OCI-LY7 (cell line): ENCODE data around the gene LUM. TPM values are rescaled to one million over a fixed set of nuclear protein-coding genes. Genes with fewer than 3 reads are reported as not detected.

ENCODE experiments used
- BruUV-seq: library from RNA; stranded (reverse); fragments of 400-500 nt; replicated peaks from 2 replicates; lab custom pipeline; 2021; lab: Mats Ljungman, UMichigan
- CTCF ChIA-PET: fragments of 300-600 bp; sonication (Branson Sonifier 250); formaldehyde crosslinking; loops from one replicate; lab custom pipeline; 2022; ENCODE audit warnings: antibody characterized with exemption; ENCODE audit not compliant: unreplicated experiment; lab: Charles Lee
- POLR2A ChIA-PET: fragments of 300-600 bp; sonication (Branson Sonifier 250); formaldehyde crosslinking; loops from one replicate; lab custom pipeline; 2022; ENCODE audit warnings: antibody characterized with exemption; lab: Charles Lee
- DNase-seq: peaks from one replicate; pipeline ENCODE4 v3.0.0-alpha.2; 2015; ENCODE audit warnings: low spot score
- H2AFZ ChIP-seq: fragments of 200-600 bp; sonication (generic), shearing (Covaris generic); 2 replicates; pipeline ENCODE4 v1.6.1; 2014; ENCODE audit warnings: mild to moderate bottlenecking, antibody characterized with exemption, low read length, moderate library complexity
- H3K27ac ChIP-seq: fragments of 200-600 bp; sonication (generic); 2 replicates; pipeline ENCODE4 v1.5.1; 2014; ENCODE audit warnings: mixed run types, low read depth, mild to moderate bottlenecking, moderate library complexity, low read length, inconsistent platforms; ENCODE audit not compliant: poor library complexity, severe bottlenecking
- H3K36me3 ChIP-seq: fragments of 200-600 bp; sonication (generic); 2 replicates; pipeline ENCODE4 v1.6.1; 2014; ENCODE audit warnings: mild to moderate bottlenecking, antibody characterized with exemption, low read length, moderate library complexity, mixed read lengths; ENCODE audit not compliant: insufficient read depth
- H3K4me1 ChIP-seq: fragments of 200-600 bp; sonication (generic); 2 replicates; pipeline ENCODE4 v1.5.1; 2014; ENCODE audit warnings: mild to moderate bottlenecking, low read length; ENCODE audit not compliant: insufficient read depth, poor library complexity, severe bottlenecking
- H3K4me2 ChIP-seq: fragments of 200-600 bp; sonication (generic); 2 replicates; pipeline ENCODE4 v1.6.1; 2014; ENCODE audit warnings: mild to moderate bottlenecking, low read length
- H3K4me3 ChIP-seq: fragments of 200-600 bp; sonication (generic); 2 replicates; pipeline ENCODE4 v1.5.1; 2014; ENCODE audit warnings: mild to moderate bottlenecking, low read depth, low read length; ENCODE audit not compliant: poor library complexity, severe bottlenecking
- H3K79me2 ChIP-seq: fragments of 200-600 bp; sonication (generic); 2 replicates; pipeline ENCODE4 v1.6.1; 2016; ENCODE audit warnings: low read depth, mild to moderate bottlenecking, low read length, moderate library complexity, mixed read lengths; ENCODE audit not compliant: insufficient read depth
- H3K9me2 ChIP-seq: fragments of 200-600 bp; sonication (generic); 2 replicates; pipeline ENCODE4 v1.6.1; 2016; ENCODE audit warnings: mild to moderate bottlenecking, low read length, mixed read lengths; ENCODE audit not compliant: insufficient read depth
- H3K9me3 ChIP-seq: fragments of 200-600 bp; sonication (generic); 2 replicates; pipeline ENCODE4 v1.6.1; 2014; ENCODE audit warnings: mild to moderate bottlenecking, mixed run types, low read length, mixed read lengths
- H4K20me1 ChIP-seq: fragments of 200-600 bp; sonication (generic); 2 replicates; pipeline ENCODE4 v1.6.1; 2014; ENCODE audit warnings: mild to moderate bottlenecking, antibody characterized with exemption, low read length, moderate library complexity, mixed read lengths; ENCODE audit not compliant: insufficient read depth
- EZH2phosphoT487 ChIP-seq: fragments of 200-600 bp; sonication (generic); IDR thresholded peaks from 2 replicates; pipeline ENCODE4 v1.6.1; 2018; ENCODE audit warnings: low read depth, borderline replicate concordance, mild to moderate bottlenecking, mixed run types, antibody characterized with exemption, low read length, moderate library complexity, mixed read lengths
- intact Hi-C: fragments of 100-400 bp; cut with micrococcal nuclease; formaldehyde crosslinking; loops from one replicate; pipeline ENCODE4 v1.10.0; 2022; ENCODE audit not compliant: unreplicated experiment
- total RNA-seq, 2 experiments: library from RNA; depleted of rRNA in 1 of 2; stranded (reverse); fragments of >200 nt in 1 of 2; shearing (Covaris generic) in 1 of 2; gene quantifications; 2 replicates each; pipeline ENCODE4 v1.2.3, GENCODE V29; 2014 to 2022
- TF ChIP-seq, protein P1 (sequence below): fragments of 200-600 bp; sonication (generic); conservative IDR thresholded peaks from 2 replicates; pipeline ENCODE4 v1.5.1; 2014; ENCODE audit warnings: mild to moderate bottlenecking, antibody characterized with exemption, low read length, moderate library complexity, mixed read lengths

LUM gene
- total RNA-seq, 2 experiments from 2014 or later = not detected

- intact Hi-C loops = no loop called here
- no peak overlapping the region for H3K4me2 ChIP-seq
- no peaks in the 10 kb centered on the region for H3K9me3 ChIP-seq
- H2AFZ ChIP-seq = no peak overlapping the region
- ChIA-PET POLR2A (interaction anchor here (0.6 kb wide), 1 partner anchor 33 kb away, joined by 3 read pairs; no protein-coding TSS in a partner anchor), CTCF (no interaction called here)
- H3K79me2 ChIP-seq = no peaks in the 10 kb centered on the region
- no TSS peak for BruUV-seq
- no peak overlapping the region for H3K27ac ChIP-seq
- TF ChIP-seq, protein P1, sequence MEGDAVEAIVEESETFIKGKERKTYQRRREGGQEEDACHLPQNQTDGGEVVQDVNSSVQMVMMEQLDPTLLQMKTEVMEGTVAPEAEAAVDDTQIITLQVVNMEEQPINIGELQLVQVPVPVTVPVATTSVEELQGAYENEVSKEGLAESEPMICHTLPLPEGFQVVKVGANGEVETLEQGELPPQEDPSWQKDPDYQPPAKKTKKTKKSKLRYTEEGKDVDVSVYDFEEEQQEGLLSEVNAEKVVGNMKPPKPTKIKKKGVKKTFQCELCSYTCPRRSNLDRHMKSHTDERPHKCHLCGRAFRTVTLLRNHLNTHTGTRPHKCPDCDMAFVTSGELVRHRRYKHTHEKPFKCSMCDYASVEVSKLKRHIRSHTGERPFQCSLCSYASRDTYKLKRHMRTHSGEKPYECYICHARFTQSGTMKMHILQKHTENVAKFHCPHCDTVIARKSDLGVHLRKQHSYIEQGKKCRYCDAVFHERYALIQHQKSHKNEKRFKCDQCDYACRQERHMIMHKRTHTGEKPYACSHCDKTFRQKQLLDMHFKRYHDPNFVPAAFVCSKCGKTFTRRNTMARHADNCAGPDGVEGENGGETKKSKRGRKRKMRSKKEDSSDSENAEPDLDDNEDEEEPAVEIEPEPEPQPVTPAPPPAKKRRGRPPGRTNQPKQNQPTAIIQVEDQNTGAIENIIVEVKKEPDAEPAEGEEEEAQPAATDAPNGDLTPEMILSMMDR = no peak
- H4K20me1 ChIP-seq = no peaks in the 10 kb centered on the region
- H3K4me1 ChIP-seq = no peaks in the 10 kb centered on the region
- H3K4me3 ChIP-seq = no peak overlapping the region
- no peak for DNase-seq
- H3K36me3 ChIP-seq = no peaks in the 10 kb centered on the region
- no peaks in the 10 kb centered on the region for H3K9me2 ChIP-seq
These were observed 44.7 kb upstream of the LUM start for GRCh38 chr12:91155990-91156389.

DNA sequence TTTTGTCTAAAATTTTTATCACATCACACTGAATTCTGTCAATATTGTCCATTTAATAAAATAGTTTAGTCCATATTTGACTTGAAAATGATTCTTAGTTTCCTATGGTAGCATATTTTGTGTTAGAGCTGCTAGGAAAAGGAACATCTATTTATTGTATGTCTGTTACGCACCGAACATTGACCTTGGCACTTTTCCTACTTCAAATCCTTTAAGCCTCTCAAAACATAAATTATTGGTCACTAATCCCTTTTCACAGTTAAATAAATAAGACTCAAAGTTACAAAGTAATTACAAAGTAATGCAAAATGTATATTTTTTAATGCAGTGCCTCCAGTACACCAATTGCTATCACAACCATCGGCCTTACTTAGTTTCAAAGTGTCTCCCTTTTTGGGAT, 42.8 kb upstream of the LUM start:
- no peak for DNase-seq
- no peaks in the 10 kb centered on the region for H3K9me2 ChIP-seq
- H3K36me3 ChIP-seq = no peaks in the 10 kb centered on the region
- H3K79me2 ChIP-seq = no peaks in the 10 kb centered on the region
- TF ChIP-seq EZH2phosphoT487 = no peak
- TF ChIP-seq, protein P1 = no peak
- no peak overlapping the region for H3K4me3 ChIP-seq
- no TSS peak for BruUV-seq
- ChIA-PET CTCF (no interaction called here), POLR2A (interaction anchor here (0.6 kb wide), 1 partner anchor 1964 kb away, joined by 3 read pairs; no protein-coding TSS in a partner anchor)
- no peaks in the 10 kb centered on the region for H3K4me1 ChIP-seq
- H4K20me1 ChIP-seq = no peaks in the 10 kb centered on the region
- no peaks in the 10 kb centered on the region for H3K9me3 ChIP-seq
- no peak overlapping the region for H3K27ac ChIP-seq
- intact Hi-C loops = no loop called here
- no peak overlapping the region for H2AFZ ChIP-seq
- H3K4me2 ChIP-seq = no peak overlapping the region

GRCh38 chr12:91144053-91144452, 32.8 kb upstream of the LUM start:
- DNase-seq = no peak
- Histone ChIP-seq H4K20me1 (no peaks in the 10 kb centered on the region), H2AFZ (no peak overlapping the region), H3K4me3 (no peak overlapping the region), H3K79me2 (no peaks in the 10 kb centered on the region), H3K36me3 (no peaks in the 10 kb centered on the region), H3K9me2 (no peaks in the 10 kb centered on the region), H3K27ac (no peak overlapping the region), H3K4me1 (no peaks in the 10 kb centered on the region), H3K4me2 (no peak overlapping the region), H3K9me3 (no peaks in the 10 kb centered on the region)
- TF ChIP-seq, protein P1 = no peak
- TF ChIP-seq EZH2phosphoT487 = no peak
- POLR2A ChIA-PET = no interaction called here
- intact Hi-C loops = no loop called here
- CTCF ChIA-PET = no interaction called here
- BruUV-seq = no TSS peak
